ENCODE measurements around the gene CHAT.

Gene CHAT

GRCh38 chr10:49613882-49614241, at the start of gene CHAT:
CHAT (plus strand) TSS chr10:49614037; CDS start chr10:49614190, 153 bp downstream.
- no peak for DNase-seq (ENCODE audit: low read depth)

GRCh38 chr10:49564461-49565009, 49.3 kb upstream of the CHAT start:
- no peak for DNase-seq (ENCODE audit: low read depth)

- no peak for DNase-seq (ENCODE audit: low read depth)
Measured at GRCh38 chr10:49567810-49568209, 46.0 kb upstream of the CHAT start.

GRCh38 chr10:49568235-49568634, 45.6 kb upstream of the CHAT start:
- DNase-seq (ENCODE audit: low read depth), result no peak

GRCh38 chr10:49569031-49569631, 44.7 kb upstream of the CHAT start:
- no peak for DNase-seq (ENCODE audit: low read depth)

- no peak for DNase-seq (ENCODE audit: low read depth)
Measured at GRCh38 chr10:49571388-49571787, 42.4 kb upstream of the CHAT start.

- DNase-seq (ENCODE audit: low read depth), result no peak
Measured at GRCh38 chr10:49572594-49573114, 41.2 kb upstream of the CHAT start.

GRCh38 chr10:49575489-49576072, 38.3 kb upstream of the CHAT start:
- DNase-seq (ENCODE audit: low read depth), result no peak

- no peak for DNase-seq (ENCODE audit: low read depth)
Measured at GRCh38 chr10:49577182-49577925, 36.5 kb upstream of the CHAT start.

GRCh38 chr10:49578392-49578791, 35.4 kb upstream of the CHAT start:
- no peak for DNase-seq (ENCODE audit: low read depth)

GRCh38 chr10:49579621-49580020, 34.2 kb upstream of the CHAT start:
- DNase-seq (ENCODE audit: low read depth), result no peak

GRCh38 chr10:49585387-49585786, 28.4 kb upstream of the CHAT start:
- DNase-seq (ENCODE audit: low read depth), result no peak

- no peak for DNase-seq (ENCODE audit: low read depth)
Measured at GRCh38 chr10:49587981-49588380, 25.9 kb upstream of the CHAT start.

GRCh38 chr10:49592726-49593563, 20.9 kb upstream of the CHAT start:
- peak; percentile 50 for DNase-seq (ENCODE audit: low read depth)

- no peak for DNase-seq (ENCODE audit: low read depth)
Measured at GRCh38 chr10:49593564-49593875, 20.3 kb upstream of the CHAT start.

GRCh38 chr10:49593998-49594397, 19.8 kb upstream of the CHAT start:
- no peak for DNase-seq (ENCODE audit: low read depth)

GRCh38 chr10:49594594-49594993, 19.2 kb upstream of the CHAT start:
- no peak for DNase-seq (ENCODE audit: low read depth)

- DNase-seq (ENCODE audit: low read depth), result no peak
Measured at GRCh38 chr10:49595003-49595712, 18.7 kb upstream of the CHAT start.

GRCh38 chr10:49595713-49596492, 17.9 kb upstream of the CHAT start:
- DNase-seq (ENCODE audit: low read depth), result no peak

- no peak for DNase-seq (ENCODE audit: low read depth)
Measured at GRCh38 chr10:49596493-49596809, 17.4 kb upstream of the CHAT start.

- no peak for DNase-seq (ENCODE audit: low read depth)
Measured at GRCh38 chr10:49596836-49597235, 17.0 kb upstream of the CHAT start.
